HG03066 (cell line): ENCODE data around the gene GPR119.
"Not testable (repeated sequence)": the region's sequence is repeated elsewhere in the genome, so short reads cannot be mapped to it uniquely, and the experiment has no call there.

ENCODE experiments used
- ATAC-seq: cut with Tn5 transposase; IDR thresholded peaks from one replicate; pipeline ENCODE4 v1.9.1; 2021; ENCODE audit warnings: low read depth; ENCODE audit not compliant: unreplicated experiment

The GPR119 gene

GRCh38 chrX:130385520-130385919, at the start of gene GPR119:
TSS of gene GPR119 (minus strand) at chrX:130385674. CDS start at chrX:130385447, 227 bp downstream.
- no peak for ATAC-seq

GRCh38 chrX:130429236-130429635, 43.8 kb upstream of the GPR119 start:
- ATAC-seq = not testable (repeated sequence)

- ATAC-seq = no peak
Measured at GRCh38 chrX:130426531-130426930, 41.1 kb upstream of the GPR119 start.

- ATAC-seq = peak; percentile 54
Measured at GRCh38 chrX:130419263-130419662, 33.8 kb upstream of the GPR119 start.

GRCh38 chrX:130418740-130419139, 33.3 kb upstream of the GPR119 start:
- ATAC-seq = peak; percentile 35

- peak; percentile 49 for ATAC-seq
Measured at GRCh38 chrX:130418066-130418465, 32.6 kb upstream of the GPR119 start.

GRCh38 chrX:130416785-130417184, 31.3 kb upstream of the GPR119 start:
- no peak for ATAC-seq

GRCh38 chrX:130415201-130415600, 29.7 kb upstream of the GPR119 start:
- no peak for ATAC-seq

- no peak for ATAC-seq
Measured at GRCh38 chrX:130414800-130415199, 29.3 kb upstream of the GPR119 start.

GRCh38 chrX:130413415-130413814, 27.9 kb upstream of the GPR119 start:
- ATAC-seq = no peak

GRCh38 chrX:130402208-130402684, 16.8 kb upstream of the GPR119 start:
- no peak for ATAC-seq

GRCh38 chrX:130401415-130402207, 16.1 kb upstream of the GPR119 start, which contains the start of gene RBMX2:
TSS of gene RBMX2 (plus strand) at chrX:130401987. CDS start at chrX:130402033, 46 bp downstream.
- peak; percentile 94 for ATAC-seq

GRCh38 chrX:130395341-130395740, 9.9 kb upstream of the GPR119 start:
- no peak for ATAC-seq

- no peak for ATAC-seq
Measured at GRCh38 chrX:130393451-130394074, 8.1 kb upstream of the GPR119 start.

GRCh38 chrX:130386408-130386808, 934 bp upstream of the GPR119 start:
- ATAC-seq = no peak

GRCh38 chrX:130378024-130378669, 7.3 kb downstream of the GPR119 start:
- ATAC-seq = no peak

GRCh38 chrX:130376077-130376476, 9.4 kb downstream of the GPR119 start:
- no peak for ATAC-seq

GRCh38 chrX:130352050-130352449, 33.4 kb downstream of the GPR119 start:
- ATAC-seq = not testable (repeated sequence)

GRCh38 chrX:130351567-130351966, 33.9 kb downstream of the GPR119 start:
- ATAC-seq = no peak

GRCh38 chrX:130347321-130347720, 38.2 kb downstream of the GPR119 start:
- ATAC-seq = no peak

GRCh38 chrX:130343411-130343810, 42.1 kb downstream of the GPR119 start:
- ATAC-seq = no peak
